Thyroid gland (tissue), 4 donors: ENCODE results near the gene SLC39A10.

ENCODE experiments used
- CTCF ChIP-seq, 6 experiments: fragments of 200-600 bp in 3 of 6; fragments of 450-650 bp in 3 of 6; sonication (generic) in 3 of 6; IDR thresholded peaks; one replicate each; pipeline ENCODE4 v1.5.1; 2016 to 2019; ENCODE audit warnings: antibody characterized with exemption in 6 of 6, mild to moderate bottlenecking in 2 of 6, inconsistent platforms in 1 of 6, moderate library complexity in 1 of 6
- POLR2A ChIP-seq, 2 donors: fragments of 450-650 bp; IDR thresholded peaks; one replicate each; pipeline ENCODE4 v1.6.1; 2017; ENCODE audit warnings: antibody characterized with exemption in 2 of 2, mild to moderate bottlenecking in 2 of 2, moderate library complexity in 1 of 2

- TF ChIP-seq CTCF (IDR thresholded peaks at IDR 0.05): no peak
- no peak for TF ChIP-seq POLR2A (IDR thresholded peaks at IDR 0.05)
Measured at GRCh38 chr2:195638750-195639149, 18.3 kb upstream of the SLC39A10 start.
